K562 (cell line): ENCODE results near the gene TADA1. TPM values are rescaled to one million over a fixed set of nuclear protein-coding genes. Genes with fewer than 3 reads are reported as not detected.

Source experiments
- ASH1L ChIP-seq: fragments of 450-650 bp; IDR thresholded peaks from 2 replicates; pipeline ENCODE4 v1.6.1; 2018; ENCODE audit warnings: borderline replicate concordance, mild to moderate bottlenecking, low read depth; ENCODE audit not compliant: partially characterized antibody
- BDP1 ChIP-seq: IDR thresholded peaks from 3 replicates; pipeline ENCODE4 v1.6.1; 2011; ENCODE audit not compliant: insufficient read length, insufficient read depth
- CBX2 ChIP-seq: fragments of 200-600 bp; sonication (generic); IDR thresholded peaks from one replicate; pipeline ENCODE4 v1.6.1; 2012; ENCODE audit warnings: mild to moderate bottlenecking, low read length, inconsistent platforms; ENCODE audit not compliant: insufficient read depth, poor library complexity, severe bottlenecking
- DDX20 ChIP-seq: fragments of 450-650 bp; IDR thresholded peaks from 2 replicates; pipeline ENCODE4 v1.6.1; 2016; ENCODE audit warnings: missing genetic modification characterization, low read depth, mild to moderate bottlenecking, missing compliant biosample characterization, moderate library complexity
- GTF2B ChIP-seq: IDR thresholded peaks from 2 replicates; pipeline ENCODE4 v1.6.1; 2011; ENCODE audit not compliant: insufficient read length; ENCODE audit errors: extremely low read depth
- HES1 ChIP-seq: fragments of 450-650 bp; IDR thresholded peaks from 2 replicates; pipeline ENCODE4 v1.6.1; 2016; ENCODE audit warnings: low read depth, mild to moderate bottlenecking, moderate library complexity
- HNRNPK ChIP-seq: fragments of 200-400 bp; formaldehyde crosslinking; IDR thresholded peaks from one replicate; pipeline ENCODE4 v1.6.1; 2018; ENCODE audit warnings: mild to moderate bottlenecking, low read depth, low read length; ENCODE audit not compliant: poor library complexity, severe bottlenecking
- KHSRP ChIP-seq: fragments of 450-650 bp; IDR thresholded peaks from 2 replicates; pipeline ENCODE4 v1.6.1; 2017
- LEF1 ChIP-seq: fragments of 450-650 bp; IDR thresholded peaks from 2 replicates; pipeline ENCODE4 v1.6.1; 2016; ENCODE audit warnings: mild to moderate bottlenecking
- NCOR1 ChIP-seq: fragments of 450-650 bp; IDR thresholded peaks from 2 replicates; pipeline ENCODE4 v1.6.1; 2016; ENCODE audit warnings: mild to moderate bottlenecking, moderate library complexity
- SMC3 ChIP-seq: conservative IDR thresholded peaks from 2 replicates; pipeline ENCODE4 v1.6.1; 2011; ENCODE audit warnings: low read depth, low read length, improper control_type of control experiment; ENCODE audit not compliant: insufficient read depth
- TCFL5 ChIP-seq: fragments of 250-450 bp; sonication (Bioruptor Pico); conservative IDR thresholded peaks from 2 replicates; pipeline ENCODE4 v1.6.1; 2021; ENCODE audit warnings: mild to moderate bottlenecking, moderate library complexity, matching md5 sums
- ZKSCAN8 ChIP-seq: fragments of 200-800 bp; sonication (Bioruptor generic); IDR thresholded peaks from 2 replicates; pipeline ENCODE4 v1.6.1; 2016; ENCODE audit warnings: missing genetic modification characterization, missing compliant biosample characterization
- ZNF121 ChIP-seq: sonication (generic); formaldehyde crosslinking; conservative IDR thresholded peaks from 2 replicates; pipeline ENCODE4 v1.8.0; 2022; ENCODE audit warnings: missing genetic modification reagents
- ZNF134 ChIP-seq: fragments of 250-450 bp; sonication (Bioruptor Pico); conservative IDR thresholded peaks from 2 replicates; pipeline ENCODE4 v1.4.0; 2020
- ZNF766 ChIP-seq: fragments of 200-800 bp; sonication (Bioruptor generic); conservative IDR thresholded peaks from 2 replicates; pipeline ENCODE4 v1.6.1; 2016; ENCODE audit warnings: missing genetic modification characterization, missing compliant biosample characterization
- polyA plus RNA-seq, 8 experiments: library from polyadenylated mRNA; depleted of rRNA in 4 of 8; stranded (reverse) in 5 of 8; unstranded in 3 of 8; fragments of >200 nt; fragmentation: Nextera tagmentation in 2 of 8; fragmentation: Illumina TruSeq in 1 of 8; extraction: Ambion mirVana in 2 of 8; extraction: Trizol in 1 of 8; gene quantifications; 2 replicates each; pipeline versions ENCODE4 v1.2.1 to v1.2.3, GENCODE V29; 2011 to 2014; ENCODE audit warnings: inconsistent platforms in 1 of 8, missing spikeins in 1 of 8
- total RNA-seq, 7 experiments: library from RNA; depleted of rRNA in 6 of 7; stranded (reverse); fragments of >200 nt in 6 of 7; fragmentation: Illumina TruSeq in 2 of 7; extraction: Trizol in 2 of 7; gene quantifications; 2 replicates each; pipeline versions ENCODE4 v1.2.1 to v1.2.3, GENCODE V29; 2011 to 2021; ENCODE audit warnings: low replicate concordance in 1 of 7
- TF ChIP-seq, protein P1 (sequence below): fragments of 450-650 bp; formaldehyde crosslinking; IDR thresholded peaks from 2 replicates; pipeline ENCODE4 v1.4.0; 2020; ENCODE audit warnings: mild to moderate bottlenecking, moderate library complexity
- TF ChIP-seq, protein P2 (sequence below): fragments of 250-450 bp; sonication (Bioruptor Pico); IDR thresholded peaks from 2 replicates; pipeline ENCODE4 v1.5.0; 2020; ENCODE audit warnings: mild to moderate bottlenecking
- TF ChIP-seq, protein P3 (sequence below): fragments of 450-650 bp; conservative IDR thresholded peaks from 2 replicates; pipeline ENCODE4 v1.6.1; 2016; ENCODE audit warnings: missing genetic modification characterization, low read depth, mild to moderate bottlenecking, missing compliant biosample characterization, moderate library complexity

The TADA1 gene
- total and polyA plus RNA-seq, 9 of the 15 experiments (the other 6 are each of a cell fraction or from before 2014, with no cell fraction given) = 15.9 to 76.5 (median 28.7) TPM

DNA sequence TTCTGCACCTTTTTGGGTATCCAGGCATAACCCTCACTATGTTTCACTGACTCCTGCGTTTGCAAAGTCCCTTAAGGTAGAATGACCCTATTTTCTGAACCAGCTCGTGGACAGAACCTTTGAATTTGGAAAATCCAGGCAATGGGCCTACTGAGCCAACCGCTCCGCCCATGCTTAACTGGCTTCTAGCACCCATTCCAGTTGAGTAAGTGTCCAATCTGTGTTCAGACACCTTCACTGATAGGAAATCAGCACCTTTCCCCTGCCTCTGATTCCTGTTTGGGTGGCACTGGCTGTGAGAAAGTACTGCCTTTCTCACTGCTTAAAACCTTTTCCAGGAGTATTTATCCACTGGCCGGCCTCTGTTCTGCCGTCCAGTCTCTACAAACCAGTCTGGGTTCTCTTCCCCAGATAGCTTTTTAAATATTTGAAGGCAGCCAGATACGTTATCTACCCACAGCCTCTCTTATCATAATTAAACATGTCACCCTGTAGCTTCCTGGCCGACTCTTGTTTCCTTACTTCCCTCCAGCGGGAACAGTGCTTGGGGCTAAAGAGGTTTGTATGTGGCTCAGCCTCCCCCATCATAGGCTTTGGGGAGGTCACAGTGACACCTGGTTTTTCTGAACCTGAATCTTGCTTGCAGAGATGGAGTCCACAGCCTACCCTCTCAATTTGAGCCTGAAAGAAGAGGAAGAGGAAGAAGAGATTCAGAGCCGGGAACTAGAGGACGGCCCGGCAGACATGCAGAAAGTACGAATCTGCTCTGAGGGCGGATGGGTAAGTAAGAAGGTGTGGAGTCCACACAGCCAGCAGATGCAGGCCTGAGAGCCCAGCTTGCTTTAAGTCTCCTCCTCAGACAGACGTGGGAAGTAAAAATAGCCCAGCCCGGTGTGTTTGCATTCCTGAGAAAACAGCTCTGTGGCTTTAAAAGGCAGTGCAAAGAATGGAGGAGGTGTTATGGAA is 35.5 kb downstream of the TADA1 start (continued):
- TF ChIP-seq HES1 (peak; percentile 52; the same call in 1 of the 2 replicates), ZNF134 (no peak), SMC3 (no peak), CBX2 (no peak), ASH1L (no peak), ZNF766 (CRISPR knock-in tag) (no peak), ZNF121 (CRISPR knock-in tag) (no peak), HNRNPK (no peak), KHSRP (no peak), DDX20 (no peak), GTF2B (no peak), LEF1 (peak; percentile 59; the same call in 1 of the 2 replicates), ZKSCAN8 (CRISPR knock-in tag) (no peak), TCFL5 (CRISPR knock-in tag) (no peak), BDP1 (no peak), NCOR1 (peak; percentile 75)
- TF ChIP-seq, protein P1, sequence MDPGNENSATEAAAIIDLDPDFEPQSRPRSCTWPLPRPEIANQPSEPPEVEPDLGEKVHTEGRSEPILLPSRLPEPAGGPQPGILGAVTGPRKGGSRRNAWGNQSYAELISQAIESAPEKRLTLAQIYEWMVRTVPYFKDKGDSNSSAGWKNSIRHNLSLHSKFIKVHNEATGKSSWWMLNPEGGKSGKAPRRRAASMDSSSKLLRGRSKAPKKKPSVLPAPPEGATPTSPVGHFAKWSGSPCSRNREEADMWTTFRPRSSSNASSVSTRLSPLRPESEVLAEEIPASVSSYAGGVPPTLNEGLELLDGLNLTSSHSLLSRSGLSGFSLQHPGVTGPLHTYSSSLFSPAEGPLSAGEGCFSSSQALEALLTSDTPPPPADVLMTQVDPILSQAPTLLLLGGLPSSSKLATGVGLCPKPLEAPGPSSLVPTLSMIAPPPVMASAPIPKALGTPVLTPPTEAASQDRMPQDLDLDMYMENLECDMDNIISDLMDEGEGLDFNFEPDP = no peak
- TF ChIP-seq, protein P2, sequence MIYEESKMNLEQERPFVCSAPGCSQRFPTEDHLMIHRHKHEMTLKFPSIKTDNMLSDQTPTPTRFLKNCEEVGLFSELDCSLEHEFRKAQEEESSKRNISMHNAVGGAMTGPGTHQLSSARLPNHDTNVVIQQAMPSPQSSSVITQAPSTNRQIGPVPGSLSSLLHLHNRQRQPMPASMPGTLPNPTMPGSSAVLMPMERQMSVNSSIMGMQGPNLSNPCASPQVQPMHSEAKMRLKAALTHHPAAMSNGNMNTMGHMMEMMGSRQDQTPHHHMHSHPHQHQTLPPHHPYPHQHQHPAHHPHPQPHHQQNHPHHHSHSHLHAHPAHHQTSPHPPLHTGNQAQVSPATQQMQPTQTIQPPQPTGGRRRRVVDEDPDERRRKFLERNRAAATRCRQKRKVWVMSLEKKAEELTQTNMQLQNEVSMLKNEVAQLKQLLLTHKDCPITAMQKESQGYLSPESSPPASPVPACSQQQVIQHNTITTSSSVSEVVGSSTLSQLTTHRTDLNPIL (CRISPR knock-in tag) = no peak
- TF ChIP-seq, protein P3, sequence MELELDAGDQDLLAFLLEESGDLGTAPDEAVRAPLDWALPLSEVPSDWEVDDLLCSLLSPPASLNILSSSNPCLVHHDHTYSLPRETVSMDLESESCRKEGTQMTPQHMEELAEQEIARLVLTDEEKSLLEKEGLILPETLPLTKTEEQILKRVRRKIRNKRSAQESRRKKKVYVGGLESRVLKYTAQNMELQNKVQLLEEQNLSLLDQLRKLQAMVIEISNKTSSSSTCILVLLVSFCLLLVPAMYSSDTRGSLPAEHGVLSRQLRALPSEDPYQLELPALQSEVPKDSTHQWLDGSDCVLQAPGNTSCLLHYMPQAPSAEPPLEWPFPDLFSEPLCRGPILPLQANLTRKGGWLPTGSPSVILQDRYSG (tag) = no peak
